SU-DHL-6 (cell line): ENCODE data around the gene DTYMK.

Experiments
- EZH2phosphoT487 ChIP-seq: fragments of 200-600 bp; sonication (generic), shearing (Covaris generic); conservative IDR thresholded peaks from 2 replicates; pipeline ENCODE4 v1.6.1; 2018; ENCODE audit warnings: mild to moderate bottlenecking, antibody characterized with exemption, low read length, moderate library complexity, mixed read lengths
- TF ChIP-seq, protein P1 (sequence below): fragments of 200-600 bp; sonication (generic); IDR thresholded peaks from one replicate; pipeline ENCODE4 v1.5.1; 2017; ENCODE audit warnings: antibody characterized with exemption, mild to moderate bottlenecking, low read length, moderate library complexity; ENCODE audit not compliant: insufficient read depth, poor library complexity, severe bottlenecking

DNA sequence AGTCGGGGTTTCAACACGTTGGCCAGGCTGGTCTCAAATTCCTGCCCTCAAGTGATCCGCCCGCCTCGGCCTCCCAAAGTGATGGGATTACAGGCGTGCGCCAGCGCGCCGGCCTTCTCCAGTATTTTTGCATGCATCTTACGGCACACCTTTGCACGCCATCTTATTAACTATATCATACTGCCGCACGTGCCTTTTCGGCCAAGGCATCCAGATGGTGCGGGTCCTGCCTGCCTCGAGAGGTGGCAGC, 14.5 kb upstream of the DTYMK start:
- TF ChIP-seq, protein P1, sequence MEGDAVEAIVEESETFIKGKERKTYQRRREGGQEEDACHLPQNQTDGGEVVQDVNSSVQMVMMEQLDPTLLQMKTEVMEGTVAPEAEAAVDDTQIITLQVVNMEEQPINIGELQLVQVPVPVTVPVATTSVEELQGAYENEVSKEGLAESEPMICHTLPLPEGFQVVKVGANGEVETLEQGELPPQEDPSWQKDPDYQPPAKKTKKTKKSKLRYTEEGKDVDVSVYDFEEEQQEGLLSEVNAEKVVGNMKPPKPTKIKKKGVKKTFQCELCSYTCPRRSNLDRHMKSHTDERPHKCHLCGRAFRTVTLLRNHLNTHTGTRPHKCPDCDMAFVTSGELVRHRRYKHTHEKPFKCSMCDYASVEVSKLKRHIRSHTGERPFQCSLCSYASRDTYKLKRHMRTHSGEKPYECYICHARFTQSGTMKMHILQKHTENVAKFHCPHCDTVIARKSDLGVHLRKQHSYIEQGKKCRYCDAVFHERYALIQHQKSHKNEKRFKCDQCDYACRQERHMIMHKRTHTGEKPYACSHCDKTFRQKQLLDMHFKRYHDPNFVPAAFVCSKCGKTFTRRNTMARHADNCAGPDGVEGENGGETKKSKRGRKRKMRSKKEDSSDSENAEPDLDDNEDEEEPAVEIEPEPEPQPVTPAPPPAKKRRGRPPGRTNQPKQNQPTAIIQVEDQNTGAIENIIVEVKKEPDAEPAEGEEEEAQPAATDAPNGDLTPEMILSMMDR = peak; percentile 31
- no peak for TF ChIP-seq EZH2phosphoT487
